ENCODE measurements around the gene LRFN4.

DNA sequence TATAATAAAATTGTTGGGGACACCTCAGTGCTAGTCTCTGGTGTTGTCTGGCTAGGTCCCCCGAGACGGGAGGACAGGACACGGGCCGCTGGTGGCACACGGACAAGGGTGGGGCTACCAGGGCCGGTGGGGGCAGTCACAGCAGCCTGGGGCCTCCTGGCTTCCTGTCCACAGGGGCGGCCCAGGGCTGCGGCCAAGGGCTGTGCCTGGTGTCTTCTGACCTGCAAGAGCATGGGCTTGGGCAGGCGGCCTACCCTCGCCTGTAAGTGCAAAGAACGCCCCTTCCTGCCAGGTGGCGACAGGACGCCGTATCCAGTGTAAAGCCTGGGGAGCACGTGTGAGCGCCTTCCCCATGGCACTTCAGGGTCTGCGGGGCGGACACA, 3.6 kb downstream of the LRFN4 start:
- TF ChIP-seq, protein P1, sequence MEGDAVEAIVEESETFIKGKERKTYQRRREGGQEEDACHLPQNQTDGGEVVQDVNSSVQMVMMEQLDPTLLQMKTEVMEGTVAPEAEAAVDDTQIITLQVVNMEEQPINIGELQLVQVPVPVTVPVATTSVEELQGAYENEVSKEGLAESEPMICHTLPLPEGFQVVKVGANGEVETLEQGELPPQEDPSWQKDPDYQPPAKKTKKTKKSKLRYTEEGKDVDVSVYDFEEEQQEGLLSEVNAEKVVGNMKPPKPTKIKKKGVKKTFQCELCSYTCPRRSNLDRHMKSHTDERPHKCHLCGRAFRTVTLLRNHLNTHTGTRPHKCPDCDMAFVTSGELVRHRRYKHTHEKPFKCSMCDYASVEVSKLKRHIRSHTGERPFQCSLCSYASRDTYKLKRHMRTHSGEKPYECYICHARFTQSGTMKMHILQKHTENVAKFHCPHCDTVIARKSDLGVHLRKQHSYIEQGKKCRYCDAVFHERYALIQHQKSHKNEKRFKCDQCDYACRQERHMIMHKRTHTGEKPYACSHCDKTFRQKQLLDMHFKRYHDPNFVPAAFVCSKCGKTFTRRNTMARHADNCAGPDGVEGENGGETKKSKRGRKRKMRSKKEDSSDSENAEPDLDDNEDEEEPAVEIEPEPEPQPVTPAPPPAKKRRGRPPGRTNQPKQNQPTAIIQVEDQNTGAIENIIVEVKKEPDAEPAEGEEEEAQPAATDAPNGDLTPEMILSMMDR (conservative IDR thresholded peaks at IDR 0.05; ENCODE audit: low read length): no peak
- TF ChIP-seq EZH2phosphoT487 (IDR thresholded peaks at IDR 0.05; ENCODE audit: borderline replicate concordance, low read depth, low read length): no peak

Data from OCI-LY7 (cell line).